Esophagus squamous epithelium (tissue), 4 donors: ENCODE results near the gene GSG1L2.

Experiments used
- CTCF ChIP-seq, 6 experiments: fragments of 450-650 bp in 4 of 6; fragments of 200-600 bp in 2 of 6; sonication (generic) in 2 of 6; IDR thresholded peaks; one replicate each; pipeline ENCODE4 v1.5.1; 2016 to 2019; ENCODE audit warnings: antibody characterized with exemption in 6 of 6, mild to moderate bottlenecking in 4 of 6, moderate library complexity in 4 of 6
- POLR2A ChIP-seq, 4 donors: fragments of 450-650 bp; IDR thresholded peaks; one replicate each; pipeline ENCODE4 v1.6.1; 2017; ENCODE audit warnings: antibody characterized with exemption in 4 of 4, mild to moderate bottlenecking in 4 of 4, moderate library complexity in 3 of 4

- TF ChIP-seq POLR2A (IDR thresholded peaks at IDR 0.05), result no peak
- TF ChIP-seq CTCF (IDR thresholded peaks at IDR 0.05), result no peak
Observed at GRCh38 chr17:9839433-9839832, 17.6 kb upstream of the GSG1L2 start.
